NCI-H2227 treated with DMSO at 0.1 percent for 48 hours (cell line): ENCODE data around the gene NR2F6.
"Not testable (repeated sequence)": the region's sequence is repeated elsewhere in the genome, so short reads cannot be mapped to it uniquely, and the experiment has no call there.

Source experiments
- DNase-seq: peaks from one replicate; lab custom pipeline; 2025; lab: John Stamatoyannopoulos, UW

Gene NR2F6

GRCh38 chr19:17210296-17210695 is 35.4 kb downstream of the NR2F6 start:
- no peak for DNase-seq

GRCh38 chr19:17209126-17210036 is 36.3 kb downstream of the NR2F6 start:
- no peak for DNase-seq

DNA sequence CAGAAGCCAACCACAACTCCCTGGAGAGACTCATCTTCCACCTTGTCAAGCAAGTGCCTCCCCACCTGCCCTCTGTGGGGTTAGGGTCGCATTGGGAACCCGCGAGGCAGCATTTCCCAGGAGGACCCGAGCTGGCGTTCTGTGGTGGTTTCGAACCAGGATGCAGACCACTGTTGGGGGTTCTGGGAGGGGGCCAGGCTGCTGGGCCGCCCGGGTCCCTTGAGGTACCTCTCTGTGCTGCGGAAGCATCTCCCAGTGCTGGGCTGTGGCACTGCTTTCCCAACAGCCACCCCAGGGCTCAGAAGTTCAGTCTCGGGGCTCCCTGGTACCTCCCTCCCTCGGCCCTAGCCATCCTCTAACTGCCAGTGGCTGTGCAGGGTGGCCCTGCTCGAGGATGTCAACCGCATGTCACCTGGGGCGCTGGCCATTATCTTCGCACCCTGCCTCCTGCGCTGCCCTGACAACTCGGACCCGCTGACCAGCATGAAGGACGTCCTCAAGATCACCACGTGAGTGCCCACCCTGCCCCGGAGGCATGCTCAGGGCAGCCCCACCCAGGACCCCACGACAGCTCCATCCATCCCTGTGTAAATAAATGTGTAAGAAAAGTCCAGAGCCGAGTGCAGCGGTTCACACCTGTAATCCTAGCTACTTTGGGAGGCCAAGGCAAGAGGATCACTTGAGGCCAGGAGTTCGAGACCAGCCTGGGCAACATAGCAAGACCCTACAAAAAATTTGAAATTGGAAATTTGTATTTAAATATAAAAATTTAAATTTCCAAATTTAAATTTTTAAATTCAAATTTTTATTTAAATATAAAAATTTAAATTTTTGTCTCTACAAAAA is 38.8 kb downstream of the NR2F6 start:
- DNase-seq: no peak

- no peak for DNase-seq
These were observed 40.2 kb downstream of the NR2F6 start for GRCh38 chr19:17205237-17206140.

- DNase-seq: no peak
These were observed 43.0 kb downstream of the NR2F6 start for GRCh38 chr19:17202713-17203112.

- DNase-seq: no peak
These were observed 43.5 kb downstream of the NR2F6 start for GRCh38 chr19:17202249-17202648.

DNA sequence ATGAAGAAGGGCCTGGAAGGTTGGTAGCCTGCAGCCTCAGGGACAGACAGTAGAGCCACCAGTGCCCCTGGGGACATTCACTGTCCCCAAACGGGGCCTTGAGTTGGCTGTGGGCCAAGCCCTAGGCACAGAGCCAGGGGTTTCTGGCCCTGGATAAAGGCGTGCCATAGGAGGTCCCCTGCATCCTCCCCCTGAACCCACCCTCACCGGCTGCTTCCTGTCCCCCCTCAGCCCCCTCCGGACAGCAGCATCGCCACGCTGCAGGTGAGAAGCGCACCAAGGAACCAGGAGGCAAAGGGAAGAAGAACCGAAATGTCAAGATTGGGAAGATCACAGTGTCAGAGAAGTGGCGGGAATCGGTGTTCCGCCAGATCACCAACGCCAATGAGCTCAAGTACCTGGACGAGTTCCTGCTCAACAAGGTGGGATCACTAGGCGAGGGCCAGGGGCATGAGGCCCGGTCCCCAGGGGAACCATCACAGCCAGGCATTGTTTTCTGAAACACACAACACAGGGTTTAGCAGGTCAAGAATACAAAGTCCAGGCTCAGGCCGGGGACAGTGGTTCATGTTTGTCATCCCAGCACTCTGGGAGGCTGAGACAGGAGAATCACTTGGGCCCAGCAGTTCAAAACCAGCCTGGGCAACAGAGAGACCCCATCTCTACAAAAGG is 45.2 kb downstream of the NR2F6 start:
- no peak for DNase-seq

GRCh38 chr19:17197666-17198065 is 48.1 kb downstream of the NR2F6 start:
- DNase-seq: no peak

DNA sequence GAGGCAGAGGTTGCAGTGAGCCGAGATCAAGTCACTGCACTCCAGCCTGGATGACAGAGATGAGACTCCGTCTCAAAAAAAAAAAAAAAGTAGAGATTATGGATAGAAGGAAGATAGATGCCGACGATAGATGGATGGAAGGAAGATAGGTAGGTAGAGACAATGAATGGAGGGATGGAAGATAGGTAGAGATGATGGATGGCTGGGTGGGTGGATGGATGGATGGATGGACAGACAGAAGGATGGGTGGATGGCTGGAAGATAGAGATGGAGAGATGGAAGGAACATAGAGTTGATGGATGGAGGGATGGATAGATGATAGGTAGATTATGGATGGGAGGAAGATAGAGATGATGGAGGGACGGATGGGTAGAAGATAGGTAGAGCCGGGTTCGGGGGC is 49.1 kb downstream of the NR2F6 start:
- DNase-seq: no peak

GRCh38 chr19:17195106-17195505 is 50.6 kb downstream of the NR2F6 start:
- no peak for DNase-seq

DNA sequence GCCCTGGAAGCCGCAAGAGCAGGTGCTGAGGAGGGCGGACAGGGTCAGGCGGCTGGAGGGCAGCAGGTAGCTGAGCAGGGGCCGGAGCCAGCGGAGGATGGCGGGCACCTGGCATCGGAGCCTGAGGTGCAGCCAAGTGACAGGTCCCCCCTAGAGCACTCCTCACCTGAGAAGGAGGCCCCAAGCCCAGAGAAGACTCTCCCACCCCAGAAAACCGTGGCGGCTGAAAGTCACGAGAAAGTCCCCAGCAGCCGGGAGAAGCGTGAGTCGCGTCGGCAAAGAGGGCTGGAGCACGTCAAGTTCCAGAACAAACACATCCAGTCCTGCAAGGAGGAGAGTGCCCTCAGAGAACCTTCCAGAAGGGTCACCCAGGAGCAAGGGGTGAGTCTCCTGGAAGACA is 51.1 kb downstream of the NR2F6 start:
- DNase-seq: no peak

DNA sequence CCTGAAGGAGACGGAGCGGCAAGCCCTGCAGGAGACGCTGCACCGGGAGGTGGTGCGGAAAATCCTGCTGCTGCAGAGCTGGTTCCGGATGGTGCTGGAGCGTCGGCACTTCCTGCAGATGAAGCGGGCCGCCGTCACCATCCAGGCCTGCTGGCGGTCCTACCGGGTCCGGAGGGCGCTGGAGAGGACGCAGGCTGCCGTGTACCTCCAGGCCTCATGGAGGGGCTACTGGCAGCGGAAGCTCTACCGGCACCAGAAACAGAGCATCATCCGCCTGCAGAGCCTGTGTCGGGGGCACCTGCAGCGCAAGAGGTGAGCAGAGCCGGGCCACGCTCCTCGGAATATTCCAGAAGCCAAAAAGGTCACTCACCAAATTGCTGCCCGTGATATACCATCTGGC is 53.0 kb downstream of the NR2F6 start:
- no peak for DNase-seq

- not testable (repeated sequence) for DNase-seq
These were observed 54.0 kb downstream of the NR2F6 start for GRCh38 chr19:17191736-17192135.

DNA sequence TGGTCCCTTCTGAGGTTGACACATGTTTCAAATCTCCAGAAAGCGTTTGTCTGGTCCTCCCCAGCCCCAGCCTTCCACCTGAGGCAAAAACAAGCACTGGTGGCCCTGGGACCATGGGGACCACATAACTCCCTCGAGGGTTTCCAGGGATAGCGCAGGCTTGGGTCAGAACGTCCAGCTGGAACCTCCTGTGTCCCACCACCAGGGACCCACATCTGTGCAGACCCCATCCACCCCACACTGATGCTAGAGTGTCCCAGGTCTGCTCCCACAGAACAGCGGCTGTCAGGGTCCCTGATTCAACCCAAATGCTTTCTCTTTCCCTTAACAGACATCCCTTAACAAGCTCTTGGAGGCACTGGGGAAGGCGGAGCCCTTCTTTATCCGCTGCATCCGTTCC is 60.1 kb downstream of the NR2F6 start:
- DNase-seq: no peak

DNA sequence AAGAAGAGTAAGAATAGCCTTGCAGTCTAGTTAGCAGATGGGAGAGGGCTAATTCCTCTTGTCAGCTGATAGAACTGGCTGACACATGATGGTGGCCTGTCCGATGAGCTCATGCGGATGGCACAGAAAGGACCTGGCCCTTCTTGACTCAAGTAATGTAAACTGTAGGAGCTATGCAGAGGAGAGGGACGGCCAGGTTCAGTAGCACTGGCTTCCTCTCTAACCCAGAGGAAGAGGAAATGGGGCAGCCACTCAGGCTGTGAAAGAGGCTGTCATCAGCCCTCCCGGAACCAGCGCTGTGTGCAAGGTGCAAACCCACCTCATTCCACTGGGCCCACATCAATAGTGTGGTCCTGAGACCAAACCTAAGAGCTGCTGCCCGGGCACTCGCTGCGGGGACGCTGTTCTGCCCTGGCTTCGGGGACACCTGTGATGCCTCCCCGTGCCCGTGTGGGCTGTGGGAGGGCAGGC is 61.3 kb downstream of the NR2F6 start:
- DNase-seq: no peak

- DNase-seq: no peak
These were observed 61.8 kb downstream of the NR2F6 start for GRCh38 chr19:17183858-17184321.

GRCh38 chr19:17183271-17183761 is 62.4 kb downstream of the NR2F6 start:
- no peak for DNase-seq
